GM12878 (cell line): Measurements from ENCODE around the gene EFCAB11. TPM values are rescaled to one million over a fixed set of nuclear protein-coding genes. Genes with fewer than 3 reads are reported as not detected.
A peak's percentile ranks its signal among the peaks of the same experiment; 100 is the strongest.

Experiments used
- BHLHE40 ChIP-seq, 2 experiments: fragments of 450-650 bp in 1 of 2; IDR thresholded peaks; 2 replicates each; pipeline ENCODE4 v1.6.1; 2011 to 2017; ENCODE audit warnings: low read depth in 2 of 2, borderline replicate concordance in 1 of 2, improper control_type of control experiment in 1 of 2, low read length in 1 of 2, mild to moderate bottlenecking in 1 of 2
- CUX1 ChIP-seq: IDR thresholded peaks from 2 replicates; pipeline ENCODE4 v1.6.1; 2012; ENCODE audit warnings: improper control_type of control experiment, low read depth, low read length; ENCODE audit not compliant: insufficient replicate concordance
- HCFC1 ChIP-seq: fragments of 150-350 bp; IDR thresholded peaks from 2 replicates; pipeline ENCODE4 v1.6.1; 2014; ENCODE audit warnings: low read length
- HDGF ChIP-seq: fragments of 450-650 bp; IDR thresholded peaks from 2 replicates; pipeline ENCODE4 v1.6.1; 2016; ENCODE audit warnings: antibody characterized with exemption
- IRF4 ChIP-seq: IDR thresholded peaks from 2 replicates; pipeline ENCODE4 v1.6.1; 2011; ENCODE audit warnings: low read depth, low read length
- MXI1 ChIP-seq: fragments of 150-350 bp; IDR thresholded peaks from 2 replicates; pipeline ENCODE4 v1.6.1; 2011; ENCODE audit warnings: low read depth, mild to moderate bottlenecking, inconsistent platforms, low read length, improper control_type of control experiment
- POLR2AphosphoS5 ChIP-seq: IDR thresholded peaks from 2 replicates; pipeline ENCODE4 v1.6.1; 2011; ENCODE audit warnings: mild to moderate bottlenecking, low read length, inconsistent platforms
- RELA ChIP-seq: fragments of 450-650 bp; IDR thresholded peaks from 2 replicates; pipeline ENCODE4 v1.8.0; 2014; ENCODE audit warnings: borderline replicate concordance; ENCODE audit not compliant: partially characterized antibody
- WRNIP1 ChIP-seq: IDR thresholded peaks from 2 replicates; pipeline ENCODE4 v1.6.1; 2011; ENCODE audit warnings: low read depth, low read length, improper control_type of control experiment, borderline replicate concordance
- YY1 ChIP-seq: IDR thresholded peaks from 2 replicates; pipeline ENCODE4 v1.6.1; 2011; ENCODE audit warnings: low read depth, mild to moderate bottlenecking, low read length
- ZBTB40 ChIP-seq: fragments of 450-650 bp; IDR thresholded peaks from 2 replicates; pipeline ENCODE4 v1.6.1; 2016; ENCODE audit warnings: mild to moderate bottlenecking, moderate library complexity, borderline replicate concordance
- polyA plus RNA-seq, 11 experiments: library from polyadenylated mRNA; depleted of rRNA in 4 of 11; unstranded in 6 of 11; stranded (reverse) in 5 of 11; fragments of >200 nt; fragmentation: Nextera tagmentation in 4 of 11; fragmentation: Illumina TruSeq in 1 of 11; extraction: Ambion mirVana in 4 of 11; extraction: Trizol in 1 of 11; gene quantifications; 1 replicate in 1 of 11; 2 replicates in 10 of 11; pipeline versions ENCODE4 v1.2.1 to v1.2.3, GENCODE V29; 2011 to 2016; ENCODE audit warnings: inconsistent platforms in 2 of 11, missing spikeins in 2 of 11, low read depth in 1 of 11
- total RNA-seq, 4 experiments: library from RNA; depleted of rRNA in 3 of 4; stranded (reverse); fragments of >200 nt in 3 of 4; fragmentation: Illumina TruSeq in 1 of 4; extraction: Trizol in 1 of 4; gene quantifications; 2 replicates each; pipeline versions ENCODE4 v1.2.1 to v1.2.3, GENCODE V29; 2013 to 2021
- TF ChIP-seq, protein P1 (sequence below): IDR thresholded peaks from 2 replicates; pipeline ENCODE4 v1.6.1; 2012; ENCODE audit warnings: mild to moderate bottlenecking, low read depth, low read length
- TF ChIP-seq, protein P2 (sequence below): IDR thresholded peaks from 2 replicates; pipeline ENCODE4 v1.6.1; 2011; ENCODE audit warnings: low read depth, low read length, improper control_type of control experiment, borderline replicate concordance

EFCAB11 gene
- total and polyA plus RNA-seq, 10 of the 15 experiments (the other 5 are each of a cell fraction or from before 2014, with no cell fraction given): 8.6 to 37.4 (median 18.0) TPM

GRCh38 chr14:89954070-89955021 lies at the start of gene EFCAB11 (continued):
- TF ChIP-seq RELA (no peak), BHLHE40 (IDR thresholded peaks at IDR 0.05; ENCODE audit: borderline replicate concordance in 1 of 2, low read depth in 2 of 2, low read length in 1 of 2) (peak in 1 of 2 experiments; percentile 15; a peak in 1 of 4 replicates), WRNIP1 (no peak), HCFC1 (no peak), YY1 (no peak), CUX1 (no peak), POLR2AphosphoS5 (peak; percentile 54; the same call in 1 of the 2 replicates), ZBTB40 (peak; percentile 81; the same call in 1 of the 2 replicates), MXI1 (peak; percentile 90; the same call in 1 of the 2 replicates), IRF4 (no peak), HDGF (peak; percentile 88)
- TF ChIP-seq, protein P1, sequence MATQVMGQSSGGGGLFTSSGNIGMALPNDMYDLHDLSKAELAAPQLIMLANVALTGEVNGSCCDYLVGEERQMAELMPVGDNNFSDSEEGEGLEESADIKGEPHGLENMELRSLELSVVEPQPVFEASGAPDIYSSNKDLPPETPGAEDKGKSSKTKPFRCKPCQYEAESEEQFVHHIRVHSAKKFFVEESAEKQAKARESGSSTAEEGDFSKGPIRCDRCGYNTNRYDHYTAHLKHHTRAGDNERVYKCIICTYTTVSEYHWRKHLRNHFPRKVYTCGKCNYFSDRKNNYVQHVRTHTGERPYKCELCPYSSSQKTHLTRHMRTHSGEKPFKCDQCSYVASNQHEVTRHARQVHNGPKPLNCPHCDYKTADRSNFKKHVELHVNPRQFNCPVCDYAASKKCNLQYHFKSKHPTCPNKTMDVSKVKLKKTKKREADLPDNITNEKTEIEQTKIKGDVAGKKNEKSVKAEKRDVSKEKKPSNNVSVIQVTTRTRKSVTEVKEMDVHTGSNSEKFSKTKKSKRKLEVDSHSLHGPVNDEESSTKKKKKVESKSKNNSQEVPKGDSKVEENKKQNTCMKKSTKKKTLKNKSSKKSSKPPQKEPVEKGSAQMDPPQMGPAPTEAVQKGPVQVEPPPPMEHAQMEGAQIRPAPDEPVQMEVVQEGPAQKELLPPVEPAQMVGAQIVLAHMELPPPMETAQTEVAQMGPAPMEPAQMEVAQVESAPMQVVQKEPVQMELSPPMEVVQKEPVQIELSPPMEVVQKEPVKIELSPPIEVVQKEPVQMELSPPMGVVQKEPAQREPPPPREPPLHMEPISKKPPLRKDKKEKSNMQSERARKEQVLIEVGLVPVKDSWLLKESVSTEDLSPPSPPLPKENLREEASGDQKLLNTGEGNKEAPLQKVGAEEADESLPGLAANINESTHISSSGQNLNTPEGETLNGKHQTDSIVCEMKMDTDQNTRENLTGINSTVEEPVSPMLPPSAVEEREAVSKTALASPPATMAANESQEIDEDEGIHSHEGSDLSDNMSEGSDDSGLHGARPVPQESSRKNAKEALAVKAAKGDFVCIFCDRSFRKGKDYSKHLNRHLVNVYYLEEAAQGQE: no peak
- TF ChIP-seq, protein P2, sequence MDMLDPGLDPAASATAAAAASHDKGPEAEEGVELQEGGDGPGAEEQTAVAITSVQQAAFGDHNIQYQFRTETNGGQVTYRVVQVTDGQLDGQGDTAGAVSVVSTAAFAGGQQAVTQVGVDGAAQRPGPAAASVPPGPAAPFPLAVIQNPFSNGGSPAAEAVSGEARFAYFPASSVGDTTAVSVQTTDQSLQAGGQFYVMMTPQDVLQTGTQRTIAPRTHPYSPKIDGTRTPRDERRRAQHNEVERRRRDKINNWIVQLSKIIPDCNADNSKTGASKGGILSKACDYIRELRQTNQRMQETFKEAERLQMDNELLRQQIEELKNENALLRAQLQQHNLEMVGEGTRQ: no peak
